ENCODE data around the gene FDX1.

FDX1 gene

DNA sequence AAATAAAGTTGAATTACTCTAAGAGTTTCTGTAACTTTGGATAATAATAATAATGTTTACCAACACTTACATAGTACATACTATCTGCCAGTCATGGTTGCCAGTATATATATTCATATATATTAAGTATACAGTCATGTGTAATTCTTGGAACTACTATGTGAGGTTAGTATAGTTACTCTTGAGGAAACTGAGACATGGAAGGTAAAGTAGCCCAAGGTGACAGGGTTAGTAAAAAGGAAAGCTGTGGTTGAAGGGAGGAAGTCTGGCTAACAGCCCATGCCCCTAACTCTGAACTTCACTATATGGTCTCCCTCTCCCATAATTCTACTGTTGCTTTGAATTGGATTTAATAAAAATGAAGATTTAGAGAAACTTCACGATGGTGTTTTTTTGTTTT lies 24.9 kb downstream of the FDX1 start:
- TF ChIP-seq, protein P1, sequence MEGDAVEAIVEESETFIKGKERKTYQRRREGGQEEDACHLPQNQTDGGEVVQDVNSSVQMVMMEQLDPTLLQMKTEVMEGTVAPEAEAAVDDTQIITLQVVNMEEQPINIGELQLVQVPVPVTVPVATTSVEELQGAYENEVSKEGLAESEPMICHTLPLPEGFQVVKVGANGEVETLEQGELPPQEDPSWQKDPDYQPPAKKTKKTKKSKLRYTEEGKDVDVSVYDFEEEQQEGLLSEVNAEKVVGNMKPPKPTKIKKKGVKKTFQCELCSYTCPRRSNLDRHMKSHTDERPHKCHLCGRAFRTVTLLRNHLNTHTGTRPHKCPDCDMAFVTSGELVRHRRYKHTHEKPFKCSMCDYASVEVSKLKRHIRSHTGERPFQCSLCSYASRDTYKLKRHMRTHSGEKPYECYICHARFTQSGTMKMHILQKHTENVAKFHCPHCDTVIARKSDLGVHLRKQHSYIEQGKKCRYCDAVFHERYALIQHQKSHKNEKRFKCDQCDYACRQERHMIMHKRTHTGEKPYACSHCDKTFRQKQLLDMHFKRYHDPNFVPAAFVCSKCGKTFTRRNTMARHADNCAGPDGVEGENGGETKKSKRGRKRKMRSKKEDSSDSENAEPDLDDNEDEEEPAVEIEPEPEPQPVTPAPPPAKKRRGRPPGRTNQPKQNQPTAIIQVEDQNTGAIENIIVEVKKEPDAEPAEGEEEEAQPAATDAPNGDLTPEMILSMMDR (IDR thresholded peaks at IDR 0.05; ENCODE audit: low read length, missing control alignments), result no peak
- no peak overlapping the region for H3K4me3 ChIP-seq (replicated peaks; ENCODE audit: low read depth, low read length)
- no peak for DNase-seq (ENCODE audit: low read depth)

DNA sequence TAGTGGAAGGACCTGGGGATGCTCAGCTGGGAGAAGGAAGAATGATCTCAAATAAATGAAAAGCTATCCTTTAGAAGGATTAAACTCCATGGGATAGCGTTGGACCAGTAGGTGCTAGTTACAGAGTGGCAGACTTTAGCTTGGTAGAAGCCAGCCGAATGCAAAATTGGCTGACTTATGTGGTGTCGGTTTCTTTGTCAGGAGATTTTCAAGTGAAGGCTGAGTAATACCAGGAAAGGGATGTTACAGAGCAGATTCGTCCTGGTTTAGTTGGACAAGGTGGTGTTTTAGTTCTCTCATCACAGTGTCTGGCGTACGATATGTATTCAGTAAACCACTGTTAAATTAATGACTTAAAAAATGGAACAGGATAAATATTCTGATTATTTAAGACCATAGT lies 26.0 kb downstream of the FDX1 start:
- DNase-seq (ENCODE audit: low read depth), result no peak
- no peak overlapping the region for H3K4me3 ChIP-seq (replicated peaks; ENCODE audit: low read depth, low read length)
- TF ChIP-seq, protein P1 (IDR thresholded peaks at IDR 0.05; ENCODE audit: low read length, missing control alignments), result no peak

DNA sequence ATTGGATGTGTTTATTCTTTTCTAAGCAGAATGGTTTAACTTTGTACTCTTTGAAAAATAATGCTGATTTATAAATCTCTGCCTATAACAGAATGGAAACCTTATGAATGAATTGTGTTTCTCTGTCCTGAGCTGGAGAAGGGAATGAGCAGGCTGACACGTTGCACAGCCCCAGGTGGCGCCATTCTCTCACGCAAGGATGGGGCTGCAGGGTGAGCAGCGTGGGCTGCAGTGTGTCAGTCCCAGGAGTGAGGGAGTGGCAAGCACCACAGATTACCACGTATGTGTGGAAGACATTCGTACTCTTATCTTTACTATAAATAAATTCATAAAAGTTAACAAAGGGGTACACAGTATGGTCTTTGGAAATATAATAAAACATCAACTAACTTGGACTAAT lies 33.4 kb downstream of the FDX1 start:
- no peak overlapping the region for H3K4me3 ChIP-seq (replicated peaks; ENCODE audit: low read depth, low read length)
- TF ChIP-seq, protein P1 (IDR thresholded peaks at IDR 0.05; ENCODE audit: low read length, missing control alignments), result peak; percentile 68
- DNase-seq (ENCODE audit: low read depth), result peak; percentile 79

DNA sequence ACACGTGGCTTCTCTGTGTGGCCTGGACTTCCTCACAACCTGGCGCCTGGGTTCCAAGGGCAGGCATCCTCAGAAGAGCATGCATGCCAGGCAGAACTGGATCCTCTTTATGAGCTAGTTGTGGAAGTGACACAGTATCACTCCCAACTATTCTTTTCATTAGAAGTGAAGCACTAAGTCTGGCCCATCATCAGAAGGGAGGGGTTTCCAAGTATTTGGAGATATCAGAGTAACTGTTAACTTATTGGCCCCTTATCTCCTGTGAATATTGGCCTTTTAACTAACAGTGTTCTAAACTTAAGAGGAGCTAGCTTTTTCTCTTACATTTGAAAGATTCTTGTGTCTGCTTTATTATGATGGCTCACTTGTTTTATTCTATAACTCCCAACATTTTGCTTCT lies 35.5 kb downstream of the FDX1 start:
- TF ChIP-seq, protein P1 (IDR thresholded peaks at IDR 0.05; ENCODE audit: low read length, missing control alignments), result no peak
- DNase-seq (ENCODE audit: low read depth), result no peak
- H3K4me3 ChIP-seq (replicated peaks; ENCODE audit: low read depth, low read length), result no peak overlapping the region

DNA sequence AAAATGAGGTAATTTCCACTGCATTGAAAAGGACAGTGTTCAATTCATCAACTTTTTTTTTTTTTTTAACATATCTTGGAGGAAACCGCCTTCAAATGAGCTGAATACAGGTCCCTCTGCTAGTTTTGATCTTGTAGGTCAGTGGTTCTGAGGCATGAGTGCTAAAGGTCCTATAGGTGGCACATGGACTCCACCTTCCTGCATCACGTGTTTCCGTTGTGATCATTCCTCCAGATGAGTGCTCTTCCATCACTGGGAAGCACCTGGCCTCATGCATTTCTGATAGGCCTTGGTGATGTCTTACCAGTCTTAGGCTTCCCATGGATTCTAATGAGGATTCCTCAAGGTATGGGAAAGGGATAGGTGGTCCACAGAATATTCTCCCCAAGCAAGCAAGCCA lies 37.8 kb downstream of the FDX1 start:
- no peak overlapping the region for H3K4me3 ChIP-seq (replicated peaks; ENCODE audit: low read depth, low read length)
- no peak for DNase-seq (ENCODE audit: low read depth)
- TF ChIP-seq, protein P1 (IDR thresholded peaks at IDR 0.05; ENCODE audit: low read length, missing control alignments), result no peak

DNA sequence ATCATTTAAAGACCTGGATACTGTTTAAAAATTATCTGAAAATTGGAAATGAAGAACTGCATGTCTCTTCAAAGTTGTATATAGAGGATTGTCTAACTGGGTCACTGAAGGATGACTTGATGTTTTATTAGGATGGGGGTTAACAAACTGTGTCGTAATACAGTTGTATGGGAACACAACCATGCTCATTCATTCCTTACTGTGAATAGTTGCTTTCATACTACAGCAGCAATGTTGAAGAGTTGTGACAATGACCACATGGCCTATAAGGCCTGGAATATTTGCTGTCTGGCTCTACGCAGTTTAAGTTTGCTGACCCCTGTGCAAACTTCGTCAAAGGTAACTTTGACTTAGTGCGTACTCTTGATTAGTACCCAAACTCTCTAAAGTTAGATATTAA lies 38.4 kb downstream of the FDX1 start:
- H3K4me3 ChIP-seq (replicated peaks; ENCODE audit: low read depth, low read length), result no peak overlapping the region
- DNase-seq (ENCODE audit: low read depth), result no peak
- TF ChIP-seq, protein P1 (IDR thresholded peaks at IDR 0.05; ENCODE audit: low read length, missing control alignments), result no peak

DNA sequence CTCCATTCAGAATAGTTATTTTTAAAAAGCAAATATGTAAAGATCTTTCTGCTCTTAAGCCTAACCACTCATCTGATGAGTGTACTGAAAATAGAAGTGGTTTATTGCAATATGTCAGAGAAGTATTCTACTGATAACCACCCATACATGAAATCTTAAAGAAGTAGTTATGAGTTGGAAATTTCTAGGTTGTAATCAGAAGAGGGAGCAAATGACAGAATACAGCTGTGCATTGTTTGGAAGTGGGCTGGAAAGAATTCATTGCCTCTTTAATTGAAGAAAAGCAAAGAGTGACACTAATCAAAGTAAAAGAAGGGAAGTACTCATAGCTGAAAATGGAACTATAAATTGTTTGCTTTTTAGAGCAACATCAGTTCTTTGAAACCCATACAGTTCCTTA lies 39.4 kb downstream of the FDX1 start:
- no peak for DNase-seq (ENCODE audit: low read depth)
- TF ChIP-seq, protein P1 (IDR thresholded peaks at IDR 0.05; ENCODE audit: low read length, missing control alignments), result no peak
- H3K4me3 ChIP-seq (replicated peaks; ENCODE audit: low read depth, low read length), result no peak overlapping the region
